Loucy (cell line): Measurements from ENCODE around the gene SLX4IP.

Source experiments
- H2AFZ ChIP-seq: fragments of 200-600 bp; sonication (generic); 2 replicates; pipeline ENCODE4 v1.6.0; 2016; ENCODE audit warnings: antibody characterized with exemption, mild to moderate bottlenecking, low read length, moderate library complexity
- H3F3A ChIP-seq: fragments of 200-600 bp; 2 replicates; pipeline ENCODE4 v1.6.0; 2016; ENCODE audit warnings: antibody characterized with exemption, low read depth, mild to moderate bottlenecking
- H3K27me3 ChIP-seq: fragments of 200-600 bp; sonication (generic); 2 replicates; pipeline ENCODE4 v1.6.1; 2014; ENCODE audit warnings: low read length, mild to moderate bottlenecking; ENCODE audit not compliant: insufficient read depth, poor library complexity, severe bottlenecking
- H3K36me3 ChIP-seq: fragments of 200-600 bp; sonication (generic); 2 replicates; pipeline ENCODE4 v1.6.1; 2016; ENCODE audit warnings: low read length; ENCODE audit not compliant: insufficient read depth
- H3K4me1 ChIP-seq: fragments of 200-600 bp; sonication (generic); 2 replicates; pipeline ENCODE4 v1.5.1; 2014; ENCODE audit warnings: low read length, mild to moderate bottlenecking; ENCODE audit not compliant: insufficient read depth, poor library complexity, severe bottlenecking
- H3K4me2 ChIP-seq: fragments of 200-600 bp; sonication (generic); 2 replicates; pipeline ENCODE4 v1.6.0; 2014; ENCODE audit warnings: antibody characterized with exemption, low read length, low read depth, mild to moderate bottlenecking; ENCODE audit not compliant: poor library complexity, severe bottlenecking
- H3K4me3 ChIP-seq: fragments of 200-600 bp; sonication (generic); 2 replicates; pipeline ENCODE4 v1.5.1; 2014; ENCODE audit warnings: low read length, mild to moderate bottlenecking, mixed read lengths; ENCODE audit not compliant: poor library complexity, severe bottlenecking
- H3K79me2 ChIP-seq: fragments of 200-600 bp; sonication (generic); 2 replicates; pipeline ENCODE4 v1.6.1; 2014; ENCODE audit warnings: low read length; ENCODE audit not compliant: insufficient read depth
- H3K9ac ChIP-seq: fragments of 200-600 bp; sonication (generic); 2 replicates; pipeline ENCODE4 v1.6.0; 2014; ENCODE audit warnings: mild to moderate bottlenecking, low read depth, low read length, moderate library complexity; ENCODE audit not compliant: poor library complexity, severe bottlenecking
- H3K9me2 ChIP-seq: fragments of 200-600 bp; sonication (generic); replicated peaks from 2 replicates; pipeline ENCODE4 v1.6.1; 2016; ENCODE audit warnings: low read depth, low read length, mixed read lengths
- H3K9me3 ChIP-seq: fragments of 200-600 bp; sonication (generic); 2 replicates; pipeline ENCODE4 v1.6.1; 2014; ENCODE audit warnings: mild to moderate bottlenecking, antibody characterized with exemption, low read length, low read depth; ENCODE audit not compliant: insufficient read depth
- H4K20me1 ChIP-seq: fragments of 200-600 bp; sonication (generic); 2 replicates; pipeline ENCODE4 v1.6.0; 2014; ENCODE audit warnings: antibody characterized with exemption, low read length, mild to moderate bottlenecking; ENCODE audit not compliant: insufficient read depth, poor library complexity, severe bottlenecking
- EZH2phosphoT487 ChIP-seq: fragments of 200-600 bp; IDR thresholded peaks from 2 replicates; pipeline ENCODE4 v1.6.1; 2018; ENCODE audit warnings: antibody characterized with exemption, mild to moderate bottlenecking, moderate library complexity, borderline replicate concordance
- TF ChIP-seq, protein P1 (sequence below): fragments of 200-600 bp; sonication (generic); conservative IDR thresholded peaks from 2 replicates; pipeline ENCODE4 v1.5.1; 2014; ENCODE audit warnings: mild to moderate bottlenecking, antibody characterized with exemption, low read length

SLX4IP gene

DNA sequence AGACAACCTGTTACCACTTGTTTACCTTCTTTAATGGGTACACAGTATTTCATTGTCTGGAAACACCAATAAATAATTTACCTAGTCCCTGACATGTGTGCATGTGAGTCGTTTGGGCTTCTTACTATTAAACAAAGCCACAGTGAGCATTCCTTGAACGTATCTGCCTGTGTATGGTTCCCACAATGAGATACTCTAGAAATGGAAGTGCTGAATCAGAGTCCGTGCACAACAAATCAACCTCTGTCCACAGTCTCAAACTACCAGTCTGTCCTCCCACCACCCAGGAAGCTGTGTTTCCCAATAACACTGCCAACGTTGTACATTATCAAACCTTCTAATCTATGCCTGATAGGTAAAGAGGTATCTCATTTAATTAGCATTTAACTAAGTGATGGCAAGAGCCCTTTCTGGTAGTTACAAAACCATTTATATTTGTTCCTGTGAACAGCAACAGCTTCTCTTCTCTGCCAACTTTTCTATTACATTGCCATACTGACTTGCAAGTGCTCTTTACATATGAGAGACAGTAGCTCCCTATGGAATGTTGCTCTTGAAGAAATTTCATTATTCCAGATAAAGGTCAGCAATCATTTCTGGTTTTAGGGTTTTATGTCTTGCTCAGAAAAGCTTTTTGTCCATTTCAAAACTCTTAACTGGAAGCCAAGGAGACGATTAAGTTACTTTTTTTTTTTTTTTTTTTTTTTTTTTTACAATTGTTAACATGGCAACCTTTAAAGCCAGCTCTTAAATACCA, 223.9 kb downstream of the SLX4IP start:
- H3K4me2 ChIP-seq = no peak overlapping the region
- H3K27me3 ChIP-seq = no peaks in the 10 kb centered on the region
- no peaks in the 10 kb centered on the region for H3K4me1 ChIP-seq
- H2AFZ ChIP-seq = no peak overlapping the region
- no peaks in the 10 kb centered on the region for H3K9me3 ChIP-seq
- no peaks in the 10 kb centered on the region for H3K9me2 ChIP-seq
- H3K9ac ChIP-seq = no peak overlapping the region
- no peaks in the 10 kb centered on the region for H4K20me1 ChIP-seq
- TF ChIP-seq, protein P1, sequence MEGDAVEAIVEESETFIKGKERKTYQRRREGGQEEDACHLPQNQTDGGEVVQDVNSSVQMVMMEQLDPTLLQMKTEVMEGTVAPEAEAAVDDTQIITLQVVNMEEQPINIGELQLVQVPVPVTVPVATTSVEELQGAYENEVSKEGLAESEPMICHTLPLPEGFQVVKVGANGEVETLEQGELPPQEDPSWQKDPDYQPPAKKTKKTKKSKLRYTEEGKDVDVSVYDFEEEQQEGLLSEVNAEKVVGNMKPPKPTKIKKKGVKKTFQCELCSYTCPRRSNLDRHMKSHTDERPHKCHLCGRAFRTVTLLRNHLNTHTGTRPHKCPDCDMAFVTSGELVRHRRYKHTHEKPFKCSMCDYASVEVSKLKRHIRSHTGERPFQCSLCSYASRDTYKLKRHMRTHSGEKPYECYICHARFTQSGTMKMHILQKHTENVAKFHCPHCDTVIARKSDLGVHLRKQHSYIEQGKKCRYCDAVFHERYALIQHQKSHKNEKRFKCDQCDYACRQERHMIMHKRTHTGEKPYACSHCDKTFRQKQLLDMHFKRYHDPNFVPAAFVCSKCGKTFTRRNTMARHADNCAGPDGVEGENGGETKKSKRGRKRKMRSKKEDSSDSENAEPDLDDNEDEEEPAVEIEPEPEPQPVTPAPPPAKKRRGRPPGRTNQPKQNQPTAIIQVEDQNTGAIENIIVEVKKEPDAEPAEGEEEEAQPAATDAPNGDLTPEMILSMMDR = no peak
- no peak for TF ChIP-seq EZH2phosphoT487
- H3K4me3 ChIP-seq = no peak overlapping the region
- no peaks in the 10 kb centered on the region for H3K36me3 ChIP-seq
- no peaks in the 10 kb centered on the region for H3K79me2 ChIP-seq
- H3F3A ChIP-seq = no peaks in the 10 kb centered on the region

DNA sequence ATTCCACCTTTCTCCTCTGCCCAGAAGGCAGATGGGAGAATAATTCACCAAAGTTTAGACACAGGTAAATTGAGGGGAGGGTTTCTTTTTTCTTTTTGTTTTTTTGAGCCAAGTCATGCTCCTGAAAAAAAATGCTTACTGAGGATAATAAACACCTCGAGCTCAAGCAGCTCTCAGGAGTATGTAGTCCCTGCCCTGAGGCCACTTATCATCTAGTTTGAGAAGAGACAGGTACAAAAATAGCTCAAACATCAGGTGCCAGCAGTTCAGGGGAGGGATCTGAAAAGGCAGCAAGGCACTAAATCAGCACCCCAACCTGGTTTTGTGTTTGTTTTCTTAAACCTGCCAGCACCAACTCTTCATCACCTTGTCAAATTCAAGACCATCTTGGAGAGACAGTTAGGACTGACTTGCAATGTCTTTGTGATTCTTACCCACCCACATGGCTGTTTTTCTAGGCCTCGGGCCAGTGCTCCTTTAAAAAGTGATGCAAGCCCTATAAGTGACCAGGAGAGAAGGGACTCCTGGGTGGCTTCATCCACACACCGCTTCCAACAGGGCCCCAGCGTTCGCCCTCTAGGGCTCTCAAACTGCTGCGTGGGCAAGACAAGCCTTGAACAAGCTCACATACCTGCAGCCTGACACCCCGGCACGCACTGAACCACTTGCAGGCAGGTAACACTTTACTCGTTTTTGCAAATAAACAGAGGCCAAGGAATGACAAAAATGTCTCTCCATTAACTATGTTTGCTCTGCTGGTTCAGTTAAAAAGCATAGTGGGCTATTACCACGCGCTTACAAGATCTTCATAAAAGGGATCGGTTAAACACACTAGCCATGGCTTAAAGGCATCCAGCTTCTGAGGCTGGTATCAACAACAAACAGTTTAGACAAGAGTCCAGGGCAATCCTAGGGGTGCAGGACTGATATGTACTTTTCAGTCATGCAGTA, 224.8 kb downstream of the SLX4IP start:
- Histone ChIP-seq H3K27me3 (no peaks in the 10 kb centered on the region), H3K4me2 (no peak overlapping the region), H3K4me3 (no peak overlapping the region), H3K36me3 (no peaks in the 10 kb centered on the region), H3K4me1 (no peaks in the 10 kb centered on the region), H3F3A (no peaks in the 10 kb centered on the region), H3K9ac (no peak overlapping the region), H3K9me2 (no peaks in the 10 kb centered on the region), H4K20me1 (no peaks in the 10 kb centered on the region), H3K79me2 (no peaks in the 10 kb centered on the region), H3K9me3 (no peaks in the 10 kb centered on the region), H2AFZ (no peak overlapping the region)
- no peak for TF ChIP-seq EZH2phosphoT487
- TF ChIP-seq, protein P1 = no peak

DNA sequence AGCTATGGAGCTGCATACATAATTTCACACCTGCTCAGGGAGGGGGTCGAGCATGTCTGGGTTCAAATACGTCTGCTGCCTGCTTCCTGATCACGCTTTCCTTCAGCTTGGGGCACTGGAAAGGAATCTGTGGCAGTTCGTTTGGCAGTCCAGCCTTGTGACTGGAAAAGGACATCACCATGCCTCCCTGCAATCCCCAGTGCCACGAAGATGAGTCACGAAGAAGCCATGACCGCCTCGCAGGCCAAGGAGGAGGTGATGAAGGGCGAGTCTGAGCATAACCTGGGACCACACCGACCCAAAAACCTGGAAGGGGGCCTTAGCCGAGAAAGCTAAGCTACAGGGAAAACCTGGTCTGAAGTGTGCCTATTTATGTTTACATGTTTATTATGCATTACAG, 225.6 kb downstream of the SLX4IP start:
- Histone ChIP-seq H2AFZ (no peak overlapping the region), H3K4me1 (no peaks in the 10 kb centered on the region), H3K4me2 (no peak overlapping the region), H3K27me3 (no peaks in the 10 kb centered on the region), H3K4me3 (no peak overlapping the region), H3F3A (no peaks in the 10 kb centered on the region), H3K9ac (no peak overlapping the region), H3K36me3 (no peaks in the 10 kb centered on the region), H3K9me2 (no peaks in the 10 kb centered on the region), H3K79me2 (no peaks in the 10 kb centered on the region), H4K20me1 (no peaks in the 10 kb centered on the region), H3K9me3 (no peaks in the 10 kb centered on the region)
- TF ChIP-seq, protein P1 = no peak
